Gastroesophageal sphincter (tissue), 3 donors: ENCODE results near the gene PRKN.

Experiments used
- EP300 ChIP-seq: sonication (generic); formaldehyde crosslinking; IDR thresholded peaks from one replicate; pipeline ENCODE4 v1.6.1; 2017; ENCODE audit warnings: antibody characterized with exemption, mild to moderate bottlenecking
- POLR2A ChIP-seq, 2 donors: fragments of 450-650 bp; IDR thresholded peaks; one replicate each; pipeline ENCODE4 v1.6.1; 2017; ENCODE audit warnings: antibody characterized with exemption in 2 of 2, mild to moderate bottlenecking in 2 of 2, moderate library complexity in 1 of 2
- POLR2AphosphoS5 ChIP-seq: sonication (generic); formaldehyde crosslinking; IDR thresholded peaks from one replicate; pipeline ENCODE4 v1.6.1; 2017; ENCODE audit warnings: antibody characterized with exemption
- TF ChIP-seq, protein P1 (sequence below), 4 experiments: fragments of 200-600 bp in 2 of 4; fragments of 450-650 bp in 2 of 4; sonication (generic) in 1 of 4; IDR thresholded peaks; one replicate each; pipeline ENCODE4 v1.5.1; 2017 to 2019; ENCODE audit warnings: antibody characterized with exemption in 4 of 4, mild to moderate bottlenecking in 2 of 4, moderate library complexity in 2 of 4

DNA sequence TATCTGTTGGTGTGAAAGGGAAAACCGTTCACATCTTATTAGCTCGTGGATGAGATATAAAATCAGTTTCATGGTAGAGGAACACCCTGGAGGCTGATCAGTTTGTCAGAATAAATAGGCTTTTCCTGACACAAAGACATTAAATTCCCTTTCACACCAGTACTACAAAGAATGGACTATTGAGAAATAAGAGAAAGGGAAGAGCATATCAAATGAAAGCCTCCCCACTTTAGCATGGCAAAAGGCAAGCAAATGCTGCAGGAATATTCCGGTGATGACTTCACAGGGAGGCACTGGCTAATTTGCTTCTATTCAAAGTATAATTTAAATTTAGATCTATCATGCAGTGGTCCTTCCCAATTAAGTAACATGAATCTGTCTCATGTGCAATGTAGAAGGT is 1337.8 kb downstream of the PRKN start:
- TF ChIP-seq, protein P1, sequence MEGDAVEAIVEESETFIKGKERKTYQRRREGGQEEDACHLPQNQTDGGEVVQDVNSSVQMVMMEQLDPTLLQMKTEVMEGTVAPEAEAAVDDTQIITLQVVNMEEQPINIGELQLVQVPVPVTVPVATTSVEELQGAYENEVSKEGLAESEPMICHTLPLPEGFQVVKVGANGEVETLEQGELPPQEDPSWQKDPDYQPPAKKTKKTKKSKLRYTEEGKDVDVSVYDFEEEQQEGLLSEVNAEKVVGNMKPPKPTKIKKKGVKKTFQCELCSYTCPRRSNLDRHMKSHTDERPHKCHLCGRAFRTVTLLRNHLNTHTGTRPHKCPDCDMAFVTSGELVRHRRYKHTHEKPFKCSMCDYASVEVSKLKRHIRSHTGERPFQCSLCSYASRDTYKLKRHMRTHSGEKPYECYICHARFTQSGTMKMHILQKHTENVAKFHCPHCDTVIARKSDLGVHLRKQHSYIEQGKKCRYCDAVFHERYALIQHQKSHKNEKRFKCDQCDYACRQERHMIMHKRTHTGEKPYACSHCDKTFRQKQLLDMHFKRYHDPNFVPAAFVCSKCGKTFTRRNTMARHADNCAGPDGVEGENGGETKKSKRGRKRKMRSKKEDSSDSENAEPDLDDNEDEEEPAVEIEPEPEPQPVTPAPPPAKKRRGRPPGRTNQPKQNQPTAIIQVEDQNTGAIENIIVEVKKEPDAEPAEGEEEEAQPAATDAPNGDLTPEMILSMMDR (IDR thresholded peaks at IDR 0.05): no peak
- TF ChIP-seq POLR2A (IDR thresholded peaks at IDR 0.05) (no peak), POLR2AphosphoS5 (no peak), EP300 (no peak)
